DMS53 treated with DMSO at 0.1 percent for 48 hours (cell line): Measurements from ENCODE around the gene USP24.
A peak's percentile ranks its signal among the peaks of the same experiment; 100 is the strongest.
"Not testable (repeated sequence)": the region's sequence is repeated elsewhere in the genome, so short reads cannot be mapped to it uniquely, and the experiment has no call there.

Source experiments
- DNase-seq: peaks from one replicate; lab custom pipeline; 2025; ENCODE audit not compliant: unreplicated experiment; lab: John Stamatoyannopoulos, UW

USP24 gene

DNA sequence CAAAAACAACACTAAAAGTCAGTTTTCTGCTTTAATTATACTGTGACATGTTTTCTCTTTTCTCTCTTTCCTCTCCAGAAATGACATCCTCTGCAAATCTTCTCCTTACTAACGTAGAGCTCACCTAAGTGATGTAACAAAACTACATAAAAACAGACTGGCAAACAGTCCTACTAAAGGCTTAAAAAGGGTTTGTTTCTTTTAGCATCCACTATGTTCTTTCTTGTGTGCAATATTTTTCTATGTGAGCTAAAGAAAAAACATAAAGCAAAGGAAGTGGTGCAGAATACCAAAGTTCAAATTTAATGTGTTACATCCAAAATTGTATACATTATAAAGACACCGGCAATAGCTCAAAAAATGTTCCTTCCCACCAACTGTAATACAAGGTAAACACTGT lies 14.5 kb downstream of the USP24 start:
- no peak for DNase-seq

DNA sequence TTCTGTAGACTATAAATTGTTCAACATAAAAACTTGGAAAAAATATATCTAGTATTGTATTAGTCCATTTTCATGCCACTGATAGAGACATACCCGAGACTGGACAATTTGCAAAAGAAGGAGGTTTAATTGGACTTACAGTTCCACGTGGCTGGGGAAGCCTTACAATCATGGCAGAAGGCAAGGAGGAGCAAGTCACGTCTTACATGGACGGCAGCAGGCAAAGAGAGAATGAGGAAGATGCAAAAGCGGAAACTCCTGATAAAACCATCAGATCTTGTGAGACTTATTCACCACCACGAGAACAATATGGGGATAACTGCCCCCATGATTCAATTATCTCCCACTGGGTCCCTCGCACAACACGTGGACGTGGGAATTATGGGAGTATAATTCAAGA lies 15.4 kb downstream of the USP24 start:
- not testable (repeated sequence) for DNase-seq

DNA sequence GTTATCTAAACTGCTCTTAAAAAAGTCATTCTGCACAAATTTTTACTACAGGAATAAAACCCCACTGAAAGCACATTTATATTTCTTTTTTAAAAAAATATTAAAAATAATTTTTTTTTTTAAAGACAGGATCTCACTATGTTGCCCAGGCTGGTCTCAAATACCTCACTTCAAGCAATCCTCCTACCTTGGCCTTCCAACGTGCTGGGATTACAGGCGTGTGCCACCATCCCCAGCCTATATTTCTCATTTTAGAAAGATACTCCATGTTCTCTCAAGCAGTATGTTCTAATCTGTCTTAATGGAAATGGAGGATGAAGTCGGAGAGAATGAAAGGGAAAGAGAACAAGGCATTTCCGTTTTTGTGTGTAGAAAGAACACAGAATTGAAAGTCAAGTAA lies 17.1 kb downstream of the USP24 start:
- DNase-seq: no peak

DNA sequence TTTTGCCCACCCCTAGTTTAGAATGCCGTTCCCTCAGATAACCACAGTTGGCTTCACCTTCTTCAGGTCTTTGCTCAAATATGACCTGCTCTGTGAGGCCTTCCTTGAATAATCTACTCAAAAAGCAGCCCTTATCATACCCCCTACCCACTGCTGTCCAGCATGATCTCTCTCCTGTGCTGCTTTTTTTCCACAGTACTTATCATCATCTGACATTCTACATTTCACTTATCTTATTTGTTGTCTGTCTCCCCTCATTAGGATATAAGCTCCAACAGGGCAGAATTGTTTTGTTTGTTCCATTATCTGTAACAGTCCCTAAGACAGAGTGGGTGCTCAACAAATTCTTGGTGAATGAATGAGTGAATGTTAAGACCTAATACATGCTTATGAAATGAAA lies 18.1 kb downstream of the USP24 start:
- no peak for DNase-seq

DNA sequence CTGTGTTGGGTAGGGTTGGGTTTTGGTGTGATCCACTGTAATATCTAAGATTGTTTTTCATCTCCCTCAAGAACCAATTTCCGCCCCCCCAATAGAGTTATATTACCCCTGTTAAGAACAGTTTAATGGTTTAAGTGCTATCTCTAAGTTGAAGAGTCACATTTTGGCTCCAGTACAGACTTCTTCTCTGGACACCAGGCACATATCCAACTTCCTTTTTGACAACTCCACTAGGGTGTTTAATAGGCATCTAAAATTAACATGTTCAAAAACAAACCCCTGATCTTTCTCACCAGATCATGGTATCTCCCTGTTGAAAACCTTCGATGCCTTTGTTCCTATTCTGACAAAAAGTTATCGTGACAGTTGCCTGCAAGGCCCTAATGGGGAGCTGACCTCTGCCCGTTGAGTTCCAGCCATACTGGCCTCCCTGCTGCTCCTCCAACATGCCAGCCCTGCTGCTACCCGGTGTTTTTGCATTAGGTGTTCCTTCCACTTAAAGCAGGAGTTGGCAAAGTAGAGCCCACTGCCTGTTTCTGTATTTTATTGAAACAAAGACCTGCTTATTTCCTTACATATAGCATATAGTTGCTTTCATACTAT lies 18.6 kb downstream of the USP24 start:
- no peak for DNase-seq

DNA sequence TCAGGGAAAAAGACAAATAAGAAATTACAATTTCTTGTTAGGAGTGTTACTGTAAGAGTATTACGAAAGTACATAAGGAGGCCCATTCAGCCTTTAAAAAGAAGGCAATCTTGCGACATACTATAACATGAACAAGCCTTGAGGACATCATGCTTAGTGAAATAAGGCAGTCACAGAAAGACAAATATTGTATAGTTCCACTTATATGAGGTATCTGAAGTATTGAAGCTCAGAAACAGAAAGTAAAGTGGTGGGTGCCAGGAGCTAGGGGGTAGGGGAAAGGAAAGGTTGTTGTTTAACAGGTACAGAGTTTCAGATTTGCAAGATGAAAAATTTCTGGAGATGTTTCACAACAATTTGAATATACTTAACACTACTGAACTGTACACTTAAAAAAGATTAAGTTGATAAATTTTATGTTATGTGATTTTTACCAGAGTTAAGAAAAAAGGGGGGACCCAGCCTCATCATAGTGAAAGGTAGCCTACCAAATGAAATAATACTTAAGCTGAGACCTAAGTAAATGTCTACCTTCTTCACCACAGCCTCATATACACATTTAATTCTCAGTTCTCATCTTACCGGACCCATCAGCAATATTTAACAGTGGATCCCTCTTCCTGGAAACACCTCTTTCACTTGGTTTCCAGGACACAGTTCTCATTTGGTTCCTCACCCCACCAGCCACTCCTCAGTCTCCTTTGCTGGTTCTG lies 19.5 kb downstream of the USP24 start:
- DNase-seq: no peak

DNA sequence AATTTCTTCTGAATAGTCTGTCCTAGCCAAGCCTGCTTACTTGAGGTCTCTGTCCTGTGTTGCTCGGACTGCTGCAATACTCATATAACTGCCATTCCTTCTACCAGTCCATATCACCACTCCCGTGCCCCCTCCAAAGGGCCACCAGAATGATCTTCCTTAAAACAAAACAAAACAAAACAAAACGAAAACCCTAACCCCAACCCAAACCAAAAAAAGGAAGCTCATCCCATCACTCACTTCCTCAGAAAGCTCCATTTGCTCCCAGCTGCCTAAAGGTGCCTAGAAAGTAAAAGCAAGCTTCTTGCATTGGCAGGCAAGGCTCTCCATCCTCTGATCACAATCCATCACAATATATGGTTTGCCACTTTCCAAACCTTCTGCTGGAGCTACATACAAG lies 20.3 kb downstream of the USP24 start:
- DNase-seq: no peak

DNA sequence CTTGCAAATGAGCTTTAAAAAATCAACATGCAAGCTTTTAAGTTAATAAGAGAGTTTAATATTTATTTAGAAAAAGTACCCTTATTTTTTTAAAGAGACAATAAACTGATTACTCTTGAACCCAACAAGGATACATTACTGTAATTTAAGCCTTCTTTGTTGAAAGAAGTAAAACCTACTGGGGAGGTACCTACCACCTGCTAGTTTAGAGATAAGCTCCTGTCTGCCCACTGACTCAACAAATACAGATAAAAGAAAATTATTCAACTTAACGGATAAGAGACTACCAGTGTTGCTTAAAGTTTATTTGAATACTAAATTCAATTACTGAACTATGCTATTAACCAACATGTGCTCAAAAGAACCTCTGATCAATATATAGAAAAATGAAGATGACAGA lies 23.1 kb downstream of the USP24 start:
- DNase-seq: peak; percentile 46

DNA sequence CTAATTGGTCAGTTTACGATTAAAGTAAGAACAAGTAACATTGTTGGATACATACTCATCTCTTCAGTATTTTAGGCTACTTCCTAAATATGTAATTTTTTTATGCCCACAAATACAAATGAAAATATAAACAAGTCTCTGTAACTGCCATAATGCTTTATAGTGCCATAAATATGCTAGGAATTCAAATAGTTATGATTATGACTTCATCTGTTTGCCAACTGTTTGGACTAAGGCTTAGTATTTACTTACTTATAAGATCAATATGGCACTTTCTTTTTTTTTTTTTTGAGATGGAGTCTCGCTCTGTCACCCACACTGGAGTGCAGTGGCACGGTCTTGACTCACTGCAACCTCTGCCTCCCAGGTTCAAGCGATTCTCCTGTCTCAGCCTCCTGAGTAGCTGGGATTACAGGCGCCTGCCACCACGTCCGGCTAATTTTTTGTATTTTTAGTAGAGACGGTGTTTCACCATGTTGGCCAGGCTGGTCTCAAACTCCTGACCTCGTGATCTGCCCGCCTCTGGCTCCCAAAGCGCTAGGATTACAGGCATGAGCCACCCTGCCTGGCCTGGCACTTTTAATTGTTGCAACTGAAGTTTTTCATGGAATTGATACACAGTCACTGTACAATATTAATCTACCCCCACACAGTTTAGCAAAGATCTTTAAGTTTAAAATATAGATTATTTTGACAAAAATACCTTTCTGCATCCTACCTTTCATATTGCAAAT lies 23.8 kb downstream of the USP24 start:
- peak; percentile 64 for DNase-seq

DNA sequence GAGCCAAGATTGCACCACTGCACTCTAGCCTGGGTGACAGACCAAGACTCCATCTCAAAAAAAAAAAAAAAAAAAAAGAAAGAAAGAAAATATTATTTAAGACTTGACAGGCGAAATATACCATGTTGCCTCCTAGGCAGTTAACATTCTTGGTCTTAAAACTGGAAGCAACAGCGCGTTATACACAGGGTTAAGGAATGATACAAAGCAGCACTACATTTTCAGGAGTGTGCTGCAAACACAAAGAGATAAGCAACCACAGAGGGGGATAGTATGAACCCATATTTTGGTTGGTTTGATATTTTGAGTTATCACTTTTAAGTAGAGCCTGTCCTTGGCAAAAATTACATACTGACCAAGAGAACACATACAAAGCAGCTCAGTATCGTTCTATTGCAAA lies 25.1 kb downstream of the USP24 start:
- DNase-seq: no peak

DNA sequence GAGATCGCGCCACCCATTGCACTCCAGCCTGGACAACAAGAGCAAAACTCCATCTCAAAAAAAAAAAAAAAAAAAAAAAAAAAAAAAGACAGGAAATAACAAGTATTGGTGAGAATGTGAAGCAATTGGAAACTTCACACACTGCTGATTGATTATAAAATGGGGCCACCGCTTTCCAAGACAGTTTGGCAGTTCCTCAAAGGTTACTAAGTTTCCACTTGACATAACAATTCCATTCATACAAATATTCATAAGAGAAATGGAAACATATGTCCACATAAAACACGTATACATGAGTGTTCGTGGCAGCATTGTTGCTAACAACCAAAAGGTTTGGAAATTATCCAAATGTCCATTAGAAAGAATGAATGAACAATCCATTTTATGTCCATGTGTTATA lies 26.3 kb downstream of the USP24 start:
- no peak for DNase-seq

DNA sequence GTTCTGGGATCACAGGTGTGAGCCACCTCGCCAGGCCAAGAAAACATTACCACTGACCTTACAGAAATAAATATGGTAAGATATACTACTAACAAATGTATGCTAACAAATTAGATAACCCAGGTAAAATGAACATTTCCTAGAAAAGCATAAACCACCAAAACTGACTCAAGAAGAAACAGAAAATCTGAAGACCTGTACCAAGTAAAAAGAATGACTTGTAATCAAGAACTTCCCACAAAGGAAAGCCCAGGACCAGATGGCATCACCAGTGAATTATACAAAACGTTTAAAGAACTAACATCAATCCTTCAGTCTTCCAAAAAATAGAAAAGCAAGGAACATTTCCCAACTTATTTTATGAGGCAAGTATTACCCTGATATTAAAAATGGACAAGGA lies 29.3 kb downstream of the USP24 start:
- no peak for DNase-seq

DNA sequence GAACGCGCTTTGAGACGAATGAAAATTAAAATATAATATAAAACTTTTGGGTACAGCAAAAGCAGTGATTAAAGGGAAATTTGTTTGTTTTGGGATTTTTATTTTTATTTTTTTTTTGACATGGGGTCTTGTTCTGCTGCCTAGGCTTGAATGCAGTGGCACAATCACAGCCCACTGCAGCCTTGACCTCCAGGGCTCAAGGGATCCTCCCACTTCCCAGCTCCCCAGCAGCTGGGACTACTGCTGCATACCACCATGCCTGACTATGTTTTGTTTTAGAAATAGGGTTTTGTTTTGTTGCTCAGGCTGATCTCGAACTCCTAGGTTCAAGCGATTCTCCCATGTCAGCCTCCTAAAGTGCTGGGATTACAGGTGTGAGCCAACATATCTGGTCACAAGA lies 30.3 kb downstream of the USP24 start:
- DNase-seq: no peak

DNA sequence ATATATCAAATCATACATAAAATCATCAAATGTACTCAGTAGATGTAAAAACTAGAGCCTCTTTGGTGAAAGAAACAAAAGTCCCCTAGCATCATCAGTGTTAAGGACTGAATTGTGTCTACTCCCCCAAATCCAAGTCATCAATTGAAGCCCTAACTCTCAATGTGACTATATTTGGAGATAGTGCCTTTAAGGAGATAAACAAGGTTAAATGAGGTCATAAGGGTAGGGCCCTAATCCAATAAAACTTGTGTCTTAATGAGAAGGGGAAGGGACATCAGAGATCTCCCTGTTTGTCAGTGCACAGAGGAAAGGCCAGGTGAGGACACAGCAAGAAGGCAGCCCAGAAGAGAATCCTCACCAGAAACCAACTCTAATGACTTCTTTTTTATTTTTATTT lies 33.5 kb downstream of the USP24 start:
- no peak for DNase-seq

DNA sequence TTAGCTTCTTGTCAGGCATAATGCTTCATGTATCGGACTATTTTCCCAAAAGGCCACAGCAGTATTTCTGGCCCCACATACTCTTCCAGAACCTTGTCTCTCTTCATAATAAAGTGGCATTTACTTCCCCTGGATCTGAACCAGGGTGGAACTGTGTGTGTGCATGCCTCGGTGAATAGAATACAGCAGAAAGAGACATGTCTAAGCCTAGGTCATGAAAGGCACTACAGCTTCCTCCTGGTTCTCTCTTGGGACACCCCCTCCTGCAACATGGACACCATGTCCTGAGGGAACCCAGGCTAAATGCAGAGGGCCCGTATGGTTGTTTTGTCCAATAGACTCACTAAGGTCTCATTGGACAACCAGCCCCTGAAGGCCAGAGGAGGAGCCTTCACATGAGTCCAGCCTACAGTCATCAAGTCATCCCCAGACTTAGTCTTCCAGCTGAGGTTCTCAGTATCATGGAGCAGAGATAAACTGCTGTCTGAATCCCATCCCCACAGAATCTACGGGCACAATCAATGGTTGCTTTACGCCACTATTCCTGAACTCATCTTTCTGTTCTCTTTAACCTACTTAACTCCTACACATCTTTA lies 35.0 kb downstream of the USP24 start:
- DNase-seq: no peak

DNA sequence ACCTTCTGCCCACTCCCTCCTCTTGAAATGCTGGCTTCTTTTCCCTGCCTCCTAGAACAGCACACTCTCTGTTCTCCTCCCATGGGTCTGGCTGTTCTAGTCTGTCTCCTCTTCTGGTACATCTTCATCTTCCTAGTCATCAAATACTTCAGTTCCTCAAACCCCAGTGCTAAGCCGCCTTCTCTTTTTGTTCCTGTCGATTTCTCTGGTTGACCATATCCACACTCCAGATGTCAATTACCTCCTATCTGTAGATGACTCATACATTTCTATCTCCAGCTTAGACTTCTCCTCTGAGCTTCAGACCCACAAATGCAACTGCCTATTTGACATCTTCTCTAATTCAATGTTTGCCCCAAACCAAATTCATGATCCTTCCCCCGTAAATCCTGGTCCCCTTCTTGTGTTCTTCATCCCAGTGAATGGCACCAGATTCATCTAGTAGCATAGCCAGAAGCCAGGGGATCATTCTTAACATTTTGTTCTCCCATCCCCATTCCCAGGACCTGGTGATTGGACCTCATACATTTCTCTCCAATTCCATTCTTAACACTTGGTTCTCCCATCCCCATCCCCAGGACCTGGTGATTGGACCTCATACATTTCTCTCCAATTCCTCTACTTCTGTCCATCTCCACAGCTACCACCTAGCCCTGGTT lies 35.9 kb downstream of the USP24 start:
- DNase-seq: no peak

DNA sequence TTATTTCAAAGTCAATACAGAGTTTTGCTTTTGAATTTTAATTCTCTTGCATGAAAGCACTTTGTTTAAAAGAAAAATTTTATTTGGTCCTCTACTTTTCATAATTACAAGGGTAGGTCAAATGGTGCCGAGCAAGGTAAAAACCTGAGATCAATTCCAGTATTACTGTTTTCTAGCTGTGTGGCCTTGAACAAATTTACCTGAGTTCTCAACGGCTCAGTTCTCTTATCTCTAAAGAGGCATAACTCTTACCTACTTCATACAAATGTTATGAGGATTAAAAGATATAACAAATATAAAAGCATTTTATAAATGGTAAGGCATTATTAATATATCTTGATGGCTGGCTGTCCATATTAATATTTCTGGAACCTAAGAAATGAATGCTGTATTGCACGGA lies 42.5 kb downstream of the USP24 start:
- DNase-seq: no peak

DNA sequence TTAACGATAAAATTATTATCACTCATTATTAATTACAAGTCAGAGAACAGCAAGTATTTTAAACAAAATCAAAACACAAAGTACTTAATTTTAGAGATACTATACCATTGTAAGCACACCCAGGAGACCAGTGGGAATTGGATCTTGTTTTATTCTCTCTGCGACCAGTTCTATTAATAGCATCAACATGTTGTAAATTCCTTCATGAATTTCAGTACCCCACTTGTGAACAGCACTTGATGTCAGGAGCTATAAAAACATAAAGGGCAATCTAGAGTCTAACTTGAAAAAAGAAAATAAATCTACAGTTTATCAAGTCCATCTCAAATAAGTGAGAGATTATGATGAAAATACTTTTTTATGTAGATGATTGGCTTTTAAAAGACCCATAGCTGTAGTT lies 42.9 kb downstream of the USP24 start:
- no peak for DNase-seq

DNA sequence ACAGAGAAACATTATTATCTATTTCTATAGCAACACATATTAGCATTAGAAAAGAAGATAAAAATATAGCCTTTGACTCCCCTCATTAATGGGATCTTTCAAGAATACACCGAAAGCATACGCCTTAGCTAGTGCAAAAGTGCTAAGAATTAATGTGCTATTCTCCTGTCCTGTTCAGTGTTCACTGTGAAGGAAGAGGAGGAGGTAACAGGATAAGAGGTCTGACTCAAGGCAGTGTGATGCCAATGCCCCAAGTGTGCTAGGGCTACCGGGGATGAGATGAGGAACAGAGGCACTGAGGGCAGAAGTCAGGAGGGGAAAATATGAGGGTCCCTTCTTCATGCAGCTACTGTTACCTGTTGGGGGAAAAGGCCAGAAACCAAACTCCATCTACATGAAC lies 43.5 kb downstream of the USP24 start:
- no peak for DNase-seq

DNA sequence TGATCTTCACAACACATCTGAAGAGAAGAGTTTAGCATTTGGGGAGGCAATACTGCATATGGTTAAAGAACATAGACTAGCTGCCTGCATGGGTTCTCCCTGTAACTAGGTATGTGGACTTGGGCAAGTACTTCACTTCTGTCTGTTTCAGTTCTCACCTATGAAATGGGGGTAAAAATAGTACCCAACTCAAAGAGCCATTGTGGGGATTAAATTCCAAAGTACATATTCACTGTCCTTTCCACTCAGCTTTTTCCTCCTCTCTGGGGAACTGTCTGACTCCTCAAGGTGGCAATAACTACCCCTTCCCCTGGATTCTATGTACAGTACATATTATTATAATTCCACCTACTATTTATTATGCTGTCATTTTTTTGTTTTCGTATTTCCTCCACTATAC lies 44.7 kb downstream of the USP24 start:
- no peak for DNase-seq

DNA sequence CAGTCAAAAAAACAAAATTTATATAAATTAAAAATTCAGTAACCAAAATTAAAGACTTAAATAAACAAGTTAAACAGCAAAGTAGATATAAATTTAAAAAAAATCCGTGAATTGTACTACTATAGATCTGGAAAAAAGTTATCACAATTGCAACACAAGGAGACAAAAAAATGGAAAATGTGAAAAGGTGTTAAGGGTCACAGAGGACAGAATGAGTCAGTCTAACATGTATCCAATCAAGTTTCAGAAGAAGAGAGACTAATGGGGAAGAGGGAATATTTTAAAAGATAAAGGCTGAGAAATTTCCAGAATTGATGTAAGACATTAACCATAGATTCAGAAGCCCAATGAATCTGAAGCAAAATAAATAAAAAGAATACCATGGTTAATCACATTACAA lies 46.0 kb downstream of the USP24 start:
- no peak for DNase-seq

DNA sequence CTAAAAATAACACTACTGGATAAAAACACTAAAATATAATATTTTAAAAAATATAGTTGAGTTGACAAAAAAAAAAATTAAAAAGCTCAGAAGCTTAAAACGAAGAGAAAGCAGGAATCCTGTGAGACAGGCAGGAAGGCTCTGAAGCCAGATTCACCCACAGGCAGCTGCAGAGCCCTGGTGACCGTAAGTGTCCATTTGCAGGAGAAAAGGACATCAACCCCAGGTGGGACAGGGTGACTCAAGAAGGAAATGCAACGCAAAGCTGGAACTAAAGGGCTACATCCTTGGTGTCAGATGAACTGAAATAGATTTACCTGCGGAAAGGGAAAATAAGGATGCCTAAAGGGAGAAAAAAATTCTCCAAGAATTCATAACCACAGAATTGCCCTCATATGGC lies 46.8 kb downstream of the USP24 start:
- no peak for DNase-seq
